ENCODE measurements around the gene THAP4. TPM values are rescaled to one million over a fixed set of nuclear protein-coding genes. Genes with fewer than 3 reads are reported as not detected.

The THAP4 gene
- total RNA-seq, 2 experiments from 2014 or later: 43.7 to 44.5 TPM

- no peaks in the 10 kb centered on the region for H3K9me3 Mint-ChIP-seq
- peaks cover 3% of the 10 kb centered on the region for H3K4me1 Mint-ChIP-seq (ENCODE audit: low read depth)
- CTCF ChIA-PET: no interaction called here
- no peaks in the 10 kb centered on the region for H3K36me3 Mint-ChIP-seq
- POLR2A ChIA-PET: no interaction called here
- H3K4me3 Mint-ChIP-seq: no peak overlapping the region
- no peak overlapping the region for H3K27ac Mint-ChIP-seq
- H3K27me3 Mint-ChIP-seq: peaks cover 29% of the 10 kb centered on the region
- DNase-seq: no peak
- intact Hi-C loops (cut with micrococcal nuclease): no loop called here
Measured at GRCh38 chr2:241550616-241551580, 86.1 kb downstream of the THAP4 start.

DNA sequence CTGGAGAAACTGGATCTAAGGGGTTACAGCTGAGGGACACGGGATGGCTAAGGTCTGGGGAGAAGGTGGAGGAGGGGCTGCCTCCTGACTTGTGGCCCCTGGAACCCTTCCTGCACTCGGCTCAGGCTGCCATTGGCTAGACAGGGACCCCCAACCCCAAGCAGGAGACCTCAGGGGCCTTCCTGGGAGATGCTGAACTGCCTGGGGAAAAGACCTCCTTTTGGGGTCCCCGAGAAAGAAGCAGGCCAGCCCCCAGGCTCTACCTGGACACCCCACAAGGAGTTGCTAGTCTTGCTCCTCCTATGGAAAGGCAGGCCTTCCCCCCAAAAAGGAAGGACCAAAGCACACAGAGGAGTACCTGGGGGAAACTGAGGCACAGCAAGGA is 88.5 kb downstream of the THAP4 start:
- no peak overlapping the region for H3K4me3 Mint-ChIP-seq
- ChIA-PET POLR2A (no interaction called here), CTCF (no interaction called here)
- DNase-seq: no peak
- no peaks in the 10 kb centered on the region for H3K4me1 Mint-ChIP-seq (ENCODE audit: low read depth)
- intact Hi-C loops (cut with micrococcal nuclease): no loop called here
- peaks cover 24% of the 10 kb centered on the region for H3K27me3 Mint-ChIP-seq
- H3K9me3 Mint-ChIP-seq: no peaks in the 10 kb centered on the region
- H3K27ac Mint-ChIP-seq: no peak overlapping the region
- H3K36me3 Mint-ChIP-seq: no peaks in the 10 kb centered on the region

- H3K27ac Mint-ChIP-seq: no peak overlapping the region
- no peak for DNase-seq
- CTCF ChIA-PET: no interaction called here
- H3K9me3 Mint-ChIP-seq: no peaks in the 10 kb centered on the region
- peaks cover 30% of the 10 kb centered on the region for H3K27me3 Mint-ChIP-seq
- POLR2A ChIA-PET: no interaction called here
- H3K4me1 Mint-ChIP-seq (ENCODE audit: low read depth): no peaks in the 10 kb centered on the region
- no peaks in the 10 kb centered on the region for H3K36me3 Mint-ChIP-seq
- H3K4me3 Mint-ChIP-seq: no peak overlapping the region
- intact Hi-C loops (cut with micrococcal nuclease): no loop called here
Measured at GRCh38 chr2:241547781-241548450, 89.0 kb downstream of the THAP4 start.

GRCh38 chr2:241546771-241547498 is 90.0 kb downstream of the THAP4 start:
- intact Hi-C loops (cut with micrococcal nuclease): no loop called here
- H3K27ac Mint-ChIP-seq: no peak overlapping the region
- ChIA-PET CTCF (interaction anchor here (0.6 to 0.7 kb wide), 2 partner anchors 154 to 324 kb away, joined by 3 read pairs; no protein-coding TSS in a partner anchor), POLR2A (no interaction called here)
- peaks cover 34% of the 10 kb centered on the region for H3K27me3 Mint-ChIP-seq
- no peaks in the 10 kb centered on the region for H3K9me3 Mint-ChIP-seq
- no peaks in the 10 kb centered on the region for H3K36me3 Mint-ChIP-seq
- DNase-seq: no peak
- no peaks in the 10 kb centered on the region for H3K4me1 Mint-ChIP-seq (ENCODE audit: low read depth)
- H3K4me3 Mint-ChIP-seq: no peak overlapping the region

DNA sequence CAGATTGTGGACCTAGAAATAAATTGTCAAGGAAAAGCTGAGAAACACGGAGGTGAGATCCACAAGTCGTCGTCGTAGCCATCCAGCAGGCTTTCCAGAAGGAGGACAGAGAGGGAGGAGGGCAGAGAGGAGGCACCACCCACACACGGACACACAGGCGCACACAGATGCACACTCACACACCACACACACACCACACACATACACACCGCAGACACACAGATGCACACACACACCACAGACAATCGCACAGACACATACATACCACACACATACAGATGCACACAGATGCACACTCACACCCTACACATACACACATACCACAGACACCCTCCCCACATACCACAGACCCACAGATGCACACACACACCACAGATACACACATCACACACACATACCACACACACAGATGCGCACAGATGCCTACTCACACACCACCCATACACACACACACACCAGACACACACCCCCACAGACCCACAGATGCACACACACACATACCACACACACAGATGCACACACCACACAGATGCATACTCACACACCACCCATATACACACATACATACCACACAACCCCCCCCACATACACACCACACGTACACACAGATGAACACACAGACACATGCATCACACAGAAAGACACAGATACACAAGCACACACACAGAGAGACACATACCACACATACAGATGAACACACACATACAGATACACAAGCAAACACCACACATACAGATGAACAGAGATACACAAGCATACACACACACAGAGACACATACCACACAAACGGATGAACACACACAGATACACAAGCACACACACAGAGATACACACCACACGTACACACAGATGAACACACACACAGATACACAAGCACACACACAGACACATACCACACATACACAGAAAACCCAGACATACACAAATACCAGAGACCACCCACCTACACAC is 91.2 kb downstream of the THAP4 start:
- CTCF ChIA-PET: no interaction called here
- POLR2A ChIA-PET: no interaction called here
- intact Hi-C loops (cut with micrococcal nuclease): no loop called here
- H3K4me3 Mint-ChIP-seq: no peak overlapping the region
- no peak for DNase-seq
- no peaks in the 10 kb centered on the region for H3K36me3 Mint-ChIP-seq
- no peaks in the 10 kb centered on the region for H3K9me3 Mint-ChIP-seq
- H3K27me3 Mint-ChIP-seq: peaks cover 27% of the 10 kb centered on the region
- H3K27ac Mint-ChIP-seq: no peak overlapping the region
- peaks cover under 1% of the 10 kb centered on the region for H3K4me1 Mint-ChIP-seq (ENCODE audit: low read depth)

DNA sequence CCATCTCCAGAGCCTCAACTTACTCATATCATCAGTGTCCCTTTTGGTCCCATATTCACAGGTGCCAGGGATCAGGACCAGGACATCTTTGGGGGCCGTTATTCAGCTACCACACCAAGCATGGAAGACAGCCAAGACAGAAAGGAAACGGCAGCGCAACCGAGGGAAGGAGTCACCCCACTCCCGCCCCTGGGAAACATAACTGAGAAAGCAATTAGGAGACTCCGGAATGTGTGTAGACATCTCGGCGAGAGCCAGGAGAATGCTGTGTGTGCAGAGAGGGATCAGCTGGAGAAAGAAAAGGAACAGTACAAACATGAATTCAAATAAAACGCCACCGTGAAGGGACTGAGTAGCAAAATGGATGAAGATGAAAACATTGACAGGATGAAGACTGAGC is 91.9 kb downstream of the THAP4 start:
- CTCF ChIA-PET: no interaction called here
- Mint-ChIP-seq H3K36me3 (no peaks in the 10 kb centered on the region), H3K4me1 (ENCODE audit: low read depth) (peaks cover 3% of the 10 kb centered on the region), H3K27ac (no peak overlapping the region), H3K27me3 (peaks cover 33% of the 10 kb centered on the region), H3K9me3 (no peaks in the 10 kb centered on the region), H3K4me3 (no peak overlapping the region)
- intact Hi-C loops (cut with micrococcal nuclease): no loop called here
- DNase-seq: no peak
- POLR2A ChIA-PET: no interaction called here

GRCh38 chr2:241542278-241542605 is 94.7 kb downstream of the THAP4 start:
- no peaks in the 10 kb centered on the region for H3K9me3 Mint-ChIP-seq
- no peak for DNase-seq
- intact Hi-C loops (cut with micrococcal nuclease): no loop called here
- POLR2A ChIA-PET: interaction anchor here (0.6 kb wide), 1 partner anchor 48 kb away, joined by 3 read pairs; no protein-coding TSS in a partner anchor
- no peak overlapping the region for H3K4me3 Mint-ChIP-seq
- CTCF ChIA-PET: no interaction called here
- peaks cover 26% of the 10 kb centered on the region for H3K27me3 Mint-ChIP-seq
- no peaks in the 10 kb centered on the region for H3K36me3 Mint-ChIP-seq
- no peak overlapping the region for H3K27ac Mint-ChIP-seq
- H3K4me1 Mint-ChIP-seq (ENCODE audit: low read depth): peaks cover 3% of the 10 kb centered on the region

GRCh38 chr2:241541564-241542277 is 95.2 kb downstream of the THAP4 start:
- H3K27me3 Mint-ChIP-seq: peaks cover 22% of the 10 kb centered on the region
- no peak overlapping the region for H3K4me3 Mint-ChIP-seq
- ChIA-PET POLR2A (interaction anchor here (0.6 kb wide), 1 partner anchor 48 kb away, joined by 3 read pairs; no protein-coding TSS in a partner anchor), CTCF (no interaction called here)
- no peak for DNase-seq
- intact Hi-C loops (cut with micrococcal nuclease): no loop called here
- H3K27ac Mint-ChIP-seq: no peak overlapping the region
- H3K9me3 Mint-ChIP-seq: no peaks in the 10 kb centered on the region
- no peaks in the 10 kb centered on the region for H3K36me3 Mint-ChIP-seq
- peaks cover 3% of the 10 kb centered on the region for H3K4me1 Mint-ChIP-seq (ENCODE audit: low read depth)

DNA sequence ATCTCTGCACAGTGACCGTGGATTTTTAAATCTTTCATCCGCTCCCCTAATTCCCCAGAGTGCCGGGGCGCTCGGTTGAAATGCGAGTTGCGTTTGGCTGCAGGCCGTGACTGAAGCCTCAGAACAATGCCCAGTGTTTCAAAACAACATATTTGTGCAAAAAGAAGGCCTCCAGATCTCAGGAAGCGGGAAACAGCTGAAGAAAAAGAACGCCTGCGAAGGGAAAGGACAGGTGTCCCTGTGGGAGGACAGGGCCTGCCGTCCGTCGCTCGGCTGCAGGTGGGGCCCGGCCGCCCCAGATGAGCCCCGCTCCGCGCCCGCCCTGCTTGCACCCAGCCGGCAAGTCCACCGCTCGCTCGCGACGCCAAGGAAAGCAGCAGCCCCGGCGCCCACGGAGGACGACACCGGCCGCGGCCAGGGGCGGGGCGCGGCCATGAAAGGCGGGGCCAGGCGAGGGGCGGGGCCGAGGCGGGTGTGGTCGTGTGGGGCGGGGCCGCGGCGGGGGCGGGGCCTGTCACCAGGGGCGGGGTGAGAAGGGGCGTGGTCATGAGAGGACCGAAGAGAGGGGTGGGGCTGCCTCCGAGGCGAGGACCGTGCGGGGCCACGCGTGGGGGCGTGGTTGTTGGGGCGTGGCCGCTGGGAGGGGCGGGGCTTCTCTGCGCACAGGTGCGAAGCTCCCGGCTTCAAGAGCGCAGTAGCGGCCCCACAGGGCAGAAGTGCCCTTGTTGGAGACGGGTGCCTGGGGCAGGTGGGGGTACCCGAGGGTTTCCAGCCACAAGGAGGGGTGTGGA is 96.0 kb downstream of the THAP4 start:
- DNase-seq: peak; percentile 75
- peaks cover 22% of the 10 kb centered on the region for H3K27me3 Mint-ChIP-seq
- no peaks in the 10 kb centered on the region for H3K9me3 Mint-ChIP-seq
- peak overlapping the region; percentile 26 for H3K4me3 Mint-ChIP-seq
- ChIA-PET CTCF (no interaction called here), POLR2A (no interaction called here)
- peaks cover 3% of the 10 kb centered on the region for H3K4me1 Mint-ChIP-seq (ENCODE audit: low read depth)
- no peak overlapping the region for H3K27ac Mint-ChIP-seq
- no peaks in the 10 kb centered on the region for H3K36me3 Mint-ChIP-seq
- intact Hi-C loops (cut with micrococcal nuclease): no loop called here

DNA sequence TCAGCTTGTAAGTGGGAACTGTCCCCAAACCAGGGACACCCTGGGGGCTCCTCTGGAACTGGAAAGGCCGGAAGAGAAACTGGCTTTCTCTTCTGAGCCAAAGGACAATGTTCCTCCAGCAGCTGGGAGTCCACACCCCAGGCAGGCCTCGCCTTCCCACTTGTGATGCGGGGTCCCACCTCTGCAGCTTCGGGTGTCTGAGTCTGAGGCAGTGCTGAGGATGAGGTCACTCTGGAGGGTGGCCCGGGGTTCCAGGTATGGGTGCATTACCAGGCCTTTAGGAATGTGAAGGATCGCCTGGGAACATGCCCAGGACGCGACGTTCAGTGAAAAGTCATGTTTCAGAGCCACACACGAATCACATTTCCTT is 96.6 kb downstream of the THAP4 start:
- no peak for DNase-seq
- H3K27me3 Mint-ChIP-seq: peaks cover 22% of the 10 kb centered on the region
- CTCF ChIA-PET: no interaction called here
- H3K27ac Mint-ChIP-seq: no peak overlapping the region
- H3K9me3 Mint-ChIP-seq: no peaks in the 10 kb centered on the region
- POLR2A ChIA-PET: no interaction called here
- H3K36me3 Mint-ChIP-seq: no peaks in the 10 kb centered on the region
- peaks cover 3% of the 10 kb centered on the region for H3K4me1 Mint-ChIP-seq (ENCODE audit: low read depth)
- intact Hi-C loops (cut with micrococcal nuclease): no loop called here
- no peak overlapping the region for H3K4me3 Mint-ChIP-seq
